K562 (cell line): ENCODE results near the gene TRIM38. TPM values are rescaled to one million over a fixed set of nuclear protein-coding genes. Genes with fewer than 3 reads are reported as not detected.

Experiments
- ARID1B ChIP-seq: fragments of 450-650 bp; IDR thresholded peaks from 2 replicates; pipeline ENCODE4 v1.6.1; 2016; ENCODE audit warnings: antibody characterized with exemption, mild to moderate bottlenecking, inconsistent platforms
- ATF4 ChIP-seq: fragments of 450-650 bp; formaldehyde crosslinking; IDR thresholded peaks from 2 replicates; pipeline ENCODE4 v1.4.0; 2022; ENCODE audit warnings: mild to moderate bottlenecking, moderate library complexity
- FOS ChIP-seq: IDR thresholded peaks from 3 replicates; pipeline ENCODE4 v1.6.1; 2011; ENCODE audit not compliant: insufficient read length; ENCODE audit errors: extremely low read depth
- MTA1 ChIP-seq: fragments of 450-650 bp; IDR thresholded peaks from 2 replicates; pipeline ENCODE4 v1.6.1; 2017; ENCODE audit warnings: borderline replicate concordance
- MXI1 ChIP-seq: IDR thresholded peaks from 2 replicates; pipeline ENCODE4 v1.6.1; 2011; ENCODE audit warnings: low read depth, mild to moderate bottlenecking, improper control_type of control experiment, low read length
- NR4A1 ChIP-seq, 2 experiments: fragments of 250-450 bp in 1 of 2; fragments of 450-650 bp in 1 of 2; sonication (Bioruptor Pico) in 1 of 2; IDR thresholded peaks; 2 replicates each; pipeline versions ENCODE4 v1.4.0 to v1.6.1; 2016 to 2020; ENCODE audit warnings: mild to moderate bottlenecking in 2 of 2, missing compliant biosample characterization in 1 of 2, missing genetic modification characterization in 1 of 2, moderate library complexity in 1 of 2
- SOX6 ChIP-seq: fragments of 450-650 bp; IDR thresholded peaks from 2 replicates; pipeline ENCODE4 v1.6.1; 2014; ENCODE audit warnings: mild to moderate bottlenecking
- YY1 ChIP-seq, 3 experiments: IDR thresholded peaks; 2 replicates each; pipeline ENCODE4 v1.6.1; 2011; ENCODE audit warnings: low read length in 2 of 3, mild to moderate bottlenecking in 2 of 3, moderate library complexity in 2 of 3, borderline replicate concordance in 1 of 3, control low read depth in 1 of 3, low read depth in 1 of 3; ENCODE audit not compliant: insufficient read depth in 3 of 3, insufficient replicate concordance in 2 of 3, control insufficient read depth in 1 of 3, insufficient read length in 1 of 3; ENCODE audit errors: extremely low read depth in 1 of 3
- ZBTB7A ChIP-seq: IDR thresholded peaks from 2 replicates; pipeline ENCODE4 v1.6.1; 2011; ENCODE audit warnings: low read depth, mild to moderate bottlenecking, low read length, moderate library complexity, borderline replicate concordance; ENCODE audit not compliant: control insufficient read depth
- ZNF445 ChIP-seq: fragments of 250-450 bp; sonication (Bioruptor Pico); IDR thresholded peaks from 2 replicates; pipeline ENCODE4 v1.4.0; 2020; ENCODE audit warnings: low read depth, mild to moderate bottlenecking, moderate library complexity
- ZNF57 ChIP-seq: fragments of 450-650 bp; formaldehyde crosslinking; IDR thresholded peaks from 2 replicates; pipeline ENCODE4 v1.4.0; 2020; ENCODE audit warnings: mild to moderate bottlenecking, moderate library complexity
- polyA plus RNA-seq, 8 experiments: library from polyadenylated mRNA; depleted of rRNA in 4 of 8; stranded (reverse) in 5 of 8; unstranded in 3 of 8; fragments of >200 nt; fragmentation: Nextera tagmentation in 2 of 8; fragmentation: Illumina TruSeq in 1 of 8; extraction: Ambion mirVana in 2 of 8; extraction: Trizol in 1 of 8; gene quantifications; 2 replicates each; pipeline versions ENCODE4 v1.2.1 to v1.2.3, GENCODE V29; 2011 to 2014; ENCODE audit warnings: inconsistent platforms in 1 of 8, missing spikeins in 1 of 8
- total RNA-seq, 7 experiments: library from RNA; depleted of rRNA in 6 of 7; stranded (reverse); fragments of >200 nt in 6 of 7; fragmentation: Illumina TruSeq in 2 of 7; extraction: Trizol in 2 of 7; gene quantifications; 2 replicates each; pipeline versions ENCODE4 v1.2.1 to v1.2.3, GENCODE V29; 2011 to 2021; ENCODE audit warnings: low replicate concordance in 1 of 7
- TF ChIP-seq, protein P1 (sequence below): fragments of 450-650 bp; IDR thresholded peaks from 2 replicates; pipeline ENCODE4 v1.6.1; 2016; ENCODE audit warnings: borderline replicate concordance
- TF ChIP-seq, protein P2 (sequence below): fragments of 450-650 bp; IDR thresholded peaks from 2 replicates; pipeline ENCODE4 v1.6.1; 2016; ENCODE audit warnings: low read depth
- TF ChIP-seq, protein P3 (sequence below): fragments of 450-650 bp; IDR thresholded peaks from 2 replicates; pipeline ENCODE4 v1.6.1; 2016; ENCODE audit warnings: antibody characterized with exemption

The TRIM38 gene
- total and polyA plus RNA-seq, 9 of the 15 experiments (the other 6 are each of a cell fraction or from before 2014, with no cell fraction given): 1.7 to 6.7 (median 6.3) TPM

GRCh38 chr6:26033941-26034354, 71.3 kb downstream of the TRIM38 start (continued):
- TF ChIP-seq YY1 (IDR thresholded peaks at IDR 0.05; ENCODE audit: borderline replicate concordance in 1 of 3, control insufficient read depth in 1 of 3, extremely low read depth in 1 of 3, insufficient read depth in 3 of 3, insufficient read length in 1 of 3, insufficient replicate concordance in 2 of 3, low read depth in 1 of 3, low read length in 2 of 3) (peak in 1 of 3 experiments; percentile 27), MTA1 (peak; percentile 82), ARID1B (peak; percentile 49), MXI1 (0 out of 2 replicates have a peak, but pooled peaks have one; percentile 11), FOS (no peak), SOX6 (peak; percentile 24; the same call in 1 of the 2 replicates), ZNF57 (CRISPR knock-in tag) (no peak), ZNF445 (CRISPR knock-in tag) (0 out of 2 replicates have a peak, but pooled peaks have one; percentile 22), NR4A1 (CRISPR knock-in tag; IDR thresholded peaks at IDR 0.05) (0 out of 2 replicates have a peak, but pooled peaks have one; percentile 20), NR4A1 (tag; IDR thresholded peaks at IDR 0.05) (no peak), ATF4 (CRISPR knock-in tag) (no peak), ZBTB7A (peak; percentile 51; the same call in 1 of the 2 replicates)
- TF ChIP-seq, protein P1, sequence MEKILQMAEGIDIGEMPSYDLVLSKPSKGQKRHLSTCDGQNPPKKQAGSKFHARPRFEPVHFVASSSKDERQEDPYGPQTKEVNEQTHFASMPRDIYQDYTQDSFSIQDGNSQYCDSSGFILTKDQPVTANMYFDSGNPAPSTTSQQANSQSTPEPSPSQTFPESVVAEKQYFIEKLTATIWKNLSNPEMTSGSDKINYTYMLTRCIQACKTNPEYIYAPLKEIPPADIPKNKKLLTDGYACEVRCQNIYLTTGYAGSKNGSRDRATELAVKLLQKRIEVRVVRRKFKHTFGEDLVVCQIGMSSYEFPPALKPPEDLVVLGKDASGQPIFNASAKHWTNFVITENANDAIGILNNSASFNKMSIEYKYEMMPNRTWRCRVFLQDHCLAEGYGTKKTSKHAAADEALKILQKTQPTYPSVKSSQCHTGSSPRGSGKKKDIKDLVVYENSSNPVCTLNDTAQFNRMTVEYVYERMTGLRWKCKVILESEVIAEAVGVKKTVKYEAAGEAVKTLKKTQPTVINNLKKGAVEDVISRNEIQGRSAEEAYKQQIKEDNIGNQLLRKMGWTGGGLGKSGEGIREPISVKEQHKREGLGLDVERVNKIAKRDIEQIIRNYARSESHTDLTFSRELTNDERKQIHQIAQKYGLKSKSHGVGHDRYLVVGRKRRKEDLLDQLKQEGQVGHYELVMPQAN: peak; percentile 73; the same call in 1 of the 2 replicates
- TF ChIP-seq, protein P2, sequence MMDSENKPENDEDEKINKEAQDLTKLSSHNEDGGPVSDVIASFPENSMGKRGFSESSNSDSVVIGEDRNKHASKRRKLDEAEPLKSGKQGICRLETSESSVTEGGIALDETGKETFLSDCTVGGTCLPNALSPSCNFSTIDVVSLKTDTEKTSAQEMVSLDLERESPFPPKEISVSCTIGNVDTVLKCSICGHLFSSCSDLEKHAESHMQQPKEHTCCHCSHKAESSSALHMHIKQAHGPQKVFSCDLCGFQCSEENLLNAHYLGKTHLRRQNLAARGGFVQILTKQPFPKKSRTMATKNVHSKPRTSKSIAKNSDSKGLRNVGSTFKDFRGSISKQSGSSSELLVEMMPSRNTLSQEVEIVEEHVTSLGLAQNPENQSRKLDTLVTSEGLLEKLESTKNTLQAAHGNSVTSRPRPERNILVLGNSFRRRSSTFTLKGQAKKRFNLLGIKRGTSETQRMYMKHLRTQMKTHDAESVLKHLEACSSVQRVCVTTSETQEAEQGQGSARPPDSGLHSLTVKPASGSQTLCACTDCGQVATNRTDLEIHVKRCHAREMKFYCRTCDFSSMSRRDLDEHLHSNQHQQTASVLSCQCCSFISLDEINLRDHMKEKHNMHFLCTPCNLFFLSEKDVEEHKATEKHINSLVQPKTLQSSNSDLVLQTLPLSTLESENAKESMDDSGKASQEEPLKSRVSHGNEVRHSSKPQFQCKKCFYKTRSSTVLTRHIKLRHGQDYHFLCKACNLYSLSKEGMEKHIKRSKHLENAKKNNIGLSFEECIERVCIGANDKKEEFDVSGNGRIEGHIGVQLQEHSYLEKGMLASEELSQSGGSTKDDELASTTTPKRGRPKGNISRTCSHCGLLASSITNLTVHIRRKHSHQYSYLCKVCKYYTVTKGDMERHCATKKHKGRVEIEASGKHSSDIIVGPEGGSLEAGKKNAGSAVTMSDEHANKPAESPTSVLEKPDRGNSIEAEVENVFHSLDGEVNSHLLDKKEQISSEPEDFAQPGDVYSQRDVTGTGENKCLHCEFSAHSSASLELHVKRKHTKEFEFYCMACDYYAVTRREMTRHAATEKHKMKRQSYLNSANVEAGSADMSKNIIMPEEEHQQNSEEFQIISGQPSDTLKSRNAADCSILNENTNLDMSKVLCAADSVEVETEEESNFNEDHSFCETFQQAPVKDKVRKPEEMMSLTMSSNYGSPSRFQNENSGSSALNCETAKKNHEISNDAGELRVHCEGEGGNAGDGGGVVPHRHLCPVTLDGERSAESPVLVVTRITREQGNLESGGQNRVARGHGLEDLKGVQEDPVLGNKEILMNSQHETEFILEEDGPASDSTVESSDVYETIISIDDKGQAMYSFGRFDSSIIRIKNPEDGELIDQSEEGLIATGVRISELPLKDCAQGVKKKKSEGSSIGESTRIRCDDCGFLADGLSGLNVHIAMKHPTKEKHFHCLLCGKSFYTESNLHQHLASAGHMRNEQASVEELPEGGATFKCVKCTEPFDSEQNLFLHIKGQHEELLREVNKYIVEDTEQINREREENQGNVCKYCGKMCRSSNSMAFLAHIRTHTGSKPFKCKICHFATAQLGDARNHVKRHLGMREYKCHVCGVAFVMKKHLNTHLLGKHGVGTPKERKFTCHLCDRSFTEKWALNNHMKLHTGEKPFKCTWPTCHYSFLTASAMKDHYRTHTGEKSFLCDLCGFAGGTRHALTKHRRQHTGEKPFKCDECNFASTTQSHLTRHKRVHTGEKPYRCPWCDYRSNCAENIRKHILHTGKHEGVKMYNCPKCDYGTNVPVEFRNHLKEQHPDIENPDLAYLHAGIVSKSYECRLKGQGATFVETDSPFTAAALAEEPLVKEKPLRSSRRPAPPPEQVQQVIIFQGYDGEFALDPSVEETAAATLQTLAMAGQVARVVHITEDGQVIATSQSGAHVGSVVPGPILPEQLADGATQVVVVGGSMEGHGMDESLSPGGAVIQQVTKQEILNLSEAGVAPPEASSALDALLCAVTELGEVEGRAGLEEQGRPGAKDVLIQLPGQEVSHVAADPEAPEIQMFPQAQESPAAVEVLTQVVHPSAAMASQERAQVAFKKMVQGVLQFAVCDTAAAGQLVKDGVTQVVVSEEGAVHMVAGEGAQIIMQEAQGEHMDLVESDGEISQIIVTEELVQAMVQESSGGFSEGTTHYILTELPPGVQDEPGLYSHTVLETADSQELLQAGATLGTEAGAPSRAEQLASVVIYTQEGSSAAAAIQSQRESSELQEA: 0 out of 2 replicates have a peak, but pooled peaks have one; percentile 25
- TF ChIP-seq, protein P3, sequence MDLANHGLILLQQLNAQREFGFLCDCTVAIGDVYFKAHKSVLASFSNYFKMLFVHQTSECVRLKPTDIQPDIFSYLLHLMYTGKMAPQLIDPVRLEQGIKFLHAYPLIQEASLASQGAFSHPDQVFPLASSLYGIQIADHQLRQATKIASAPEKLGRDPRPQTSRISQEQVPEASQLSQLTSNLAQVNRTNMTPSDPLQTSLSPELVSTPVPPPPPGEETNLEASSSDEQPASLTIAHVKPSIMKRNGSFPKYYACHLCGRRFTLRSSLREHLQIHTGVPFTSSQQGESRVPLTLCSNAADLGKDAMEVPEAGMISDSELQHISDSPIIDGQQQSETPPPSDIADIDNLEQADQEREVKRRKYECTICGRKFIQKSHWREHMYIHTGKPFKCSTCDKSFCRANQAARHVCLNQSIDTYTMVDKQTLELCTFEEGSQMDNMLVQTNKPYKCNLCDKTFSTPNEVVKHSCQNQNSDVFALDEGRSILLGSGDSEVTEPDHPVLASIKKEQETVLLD: peak; percentile 56
